LHCN-M2 (cell line): ENCODE measurements around the gene HNRNPR. TPM values are rescaled to one million over a fixed set of nuclear protein-coding genes. Genes with fewer than 3 reads are reported as not detected.

ENCODE experiments used
- total RNA-seq: library from RNA; depleted of rRNA; stranded (reverse); fragments of >200 nt; gene quantifications from 2 replicates; pipeline ENCODE4 v1.2.3, GENCODE V29; 2014; rRNA removed

The HNRNPR gene
- total RNA-seq, 1 experiment from 2014 or later: 140 TPM

Other genes with a start within 250 kb of the HNRNPR start
- 20.1 and 21.9 TPM in 2 replicates for gene LUZP1, start 175.4 kb downstream of the HNRNPR start, total RNA-seq
- not detected in 2 replicates for gene HTR1D, start 126.8 kb downstream of the HNRNPR start, total RNA-seq
- 10.8 and 13.4 TPM in 2 replicates for gene ZNF436, start 25.6 kb upstream of the HNRNPR start, total RNA-seq
- gene TCEA3, start 80.5 kb upstream of the HNRNPR start, total RNA-seq: 1.5 TPM in 2 replicates
- gene ASAP3, start 139.9 kb upstream of the HNRNPR start, total RNA-seq: 21.9 and 27.8 TPM in 2 replicates
- gene E2F2, start 186.9 kb upstream of the HNRNPR start, total RNA-seq: 6.2 and 6.6 TPM in 2 replicates
- gene ID3, start 215.2 kb upstream of the HNRNPR start, total RNA-seq: 335 and 553 TPM in 2 replicates